Measurements from ENCODE around the gene GPC3. TPM values are rescaled to one million over a fixed set of nuclear protein-coding genes. Genes with fewer than 3 reads are reported as not detected.

Gene GPC3
- total RNA-seq, 1 donor from 2014 or later = 30.4 TPM

DNA sequence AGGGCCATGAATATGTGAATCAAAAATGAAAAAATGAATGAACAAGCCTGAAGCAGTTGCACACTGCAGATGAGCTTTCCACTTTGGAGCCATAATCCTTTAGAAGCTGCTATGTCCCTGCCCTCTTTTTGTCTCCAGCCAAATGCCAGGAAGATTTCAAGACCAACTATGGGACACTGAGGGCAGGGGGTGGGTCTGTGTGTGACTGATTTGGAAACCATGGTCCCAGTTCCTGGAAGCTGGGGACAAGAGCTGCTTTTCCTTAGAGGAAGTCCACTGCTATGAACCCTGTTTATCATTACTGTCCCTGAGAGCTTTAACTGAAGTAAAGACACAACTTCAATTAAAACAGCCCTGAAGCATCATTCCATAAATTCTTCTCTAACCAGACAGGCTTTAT is 416.2 kb downstream of the GPC3 start:
- Mint-ChIP-seq H3K9me3 (peaks cover 6% of the 10 kb centered on the region), H3K4me1 (no peaks in the 10 kb centered on the region), H3K4me3 (no peak overlapping the region), H3K36me3 (ENCODE audit: low read depth) (no peaks in the 10 kb centered on the region), H3K27ac (ENCODE audit: unreplicated experiment) (no peak overlapping the region), H3K27me3 (ENCODE audit: low read depth) (no peaks in the 10 kb centered on the region)
- DNase-seq (ENCODE audit: low read depth, low spot score) = no peak
- TF ChIP-seq, protein P1, sequence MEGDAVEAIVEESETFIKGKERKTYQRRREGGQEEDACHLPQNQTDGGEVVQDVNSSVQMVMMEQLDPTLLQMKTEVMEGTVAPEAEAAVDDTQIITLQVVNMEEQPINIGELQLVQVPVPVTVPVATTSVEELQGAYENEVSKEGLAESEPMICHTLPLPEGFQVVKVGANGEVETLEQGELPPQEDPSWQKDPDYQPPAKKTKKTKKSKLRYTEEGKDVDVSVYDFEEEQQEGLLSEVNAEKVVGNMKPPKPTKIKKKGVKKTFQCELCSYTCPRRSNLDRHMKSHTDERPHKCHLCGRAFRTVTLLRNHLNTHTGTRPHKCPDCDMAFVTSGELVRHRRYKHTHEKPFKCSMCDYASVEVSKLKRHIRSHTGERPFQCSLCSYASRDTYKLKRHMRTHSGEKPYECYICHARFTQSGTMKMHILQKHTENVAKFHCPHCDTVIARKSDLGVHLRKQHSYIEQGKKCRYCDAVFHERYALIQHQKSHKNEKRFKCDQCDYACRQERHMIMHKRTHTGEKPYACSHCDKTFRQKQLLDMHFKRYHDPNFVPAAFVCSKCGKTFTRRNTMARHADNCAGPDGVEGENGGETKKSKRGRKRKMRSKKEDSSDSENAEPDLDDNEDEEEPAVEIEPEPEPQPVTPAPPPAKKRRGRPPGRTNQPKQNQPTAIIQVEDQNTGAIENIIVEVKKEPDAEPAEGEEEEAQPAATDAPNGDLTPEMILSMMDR (conservative IDR thresholded peaks at IDR 0.05) = no peak

DNA sequence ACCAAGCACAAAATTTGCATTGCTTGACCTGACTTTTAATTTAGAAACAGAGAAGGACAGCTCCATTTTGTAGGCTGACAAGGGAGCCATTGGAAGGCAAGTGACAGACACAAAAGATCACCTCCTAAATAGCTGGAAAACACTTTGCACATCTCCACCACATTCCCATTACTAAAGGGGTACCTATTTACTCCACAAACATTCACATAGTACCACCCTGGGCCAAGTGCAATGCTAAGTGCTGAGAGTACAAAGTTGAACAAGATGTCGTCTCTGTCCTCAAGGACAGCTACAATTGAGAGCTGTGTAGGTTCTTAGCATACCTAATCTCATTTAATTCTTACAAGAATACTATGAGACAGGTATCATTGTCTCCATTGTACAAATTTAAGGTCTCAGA is 417.3 kb downstream of the GPC3 start:
- Mint-ChIP-seq H3K27me3 (ENCODE audit: low read depth) (no peaks in the 10 kb centered on the region), H3K27ac (ENCODE audit: unreplicated experiment) (no peak overlapping the region), H3K4me1 (no peaks in the 10 kb centered on the region), H3K4me3 (no peak overlapping the region), H3K36me3 (ENCODE audit: low read depth) (no peaks in the 10 kb centered on the region), H3K9me3 (peaks cover under 1% of the 10 kb centered on the region)
- no peak for DNase-seq (ENCODE audit: low read depth, low spot score)
- TF ChIP-seq, protein P1 (conservative IDR thresholded peaks at IDR 0.05) = no peak

DNA sequence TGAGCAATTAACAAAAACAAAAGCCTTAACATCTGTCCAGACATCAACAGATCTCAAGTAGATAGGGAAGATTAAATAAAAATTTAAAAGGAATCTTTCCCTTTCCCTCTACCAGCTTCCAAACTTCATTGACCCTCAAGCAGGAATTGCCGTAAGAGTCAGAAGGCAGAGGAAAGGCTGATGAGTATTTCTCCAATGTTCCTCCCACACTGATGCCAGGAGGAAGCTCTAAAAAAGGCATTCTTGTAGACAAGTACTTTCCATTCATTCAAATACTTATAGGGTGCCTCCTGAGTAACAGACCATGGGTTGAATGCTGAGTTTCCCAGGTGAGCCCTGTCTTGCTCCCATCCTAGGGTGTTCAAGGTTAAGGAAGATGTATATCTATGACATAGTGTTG is 418.5 kb downstream of the GPC3 start:
- Mint-ChIP-seq H3K27me3 (ENCODE audit: low read depth) (no peaks in the 10 kb centered on the region), H3K27ac (ENCODE audit: unreplicated experiment) (no peak overlapping the region), H3K4me1 (no peaks in the 10 kb centered on the region), H3K9me3 (no peaks in the 10 kb centered on the region), H3K36me3 (ENCODE audit: low read depth) (no peaks in the 10 kb centered on the region), H3K4me3 (no peak overlapping the region)
- no peak for DNase-seq (ENCODE audit: low read depth, low spot score)
- TF ChIP-seq, protein P1 (conservative IDR thresholded peaks at IDR 0.05) = no peak

DNA sequence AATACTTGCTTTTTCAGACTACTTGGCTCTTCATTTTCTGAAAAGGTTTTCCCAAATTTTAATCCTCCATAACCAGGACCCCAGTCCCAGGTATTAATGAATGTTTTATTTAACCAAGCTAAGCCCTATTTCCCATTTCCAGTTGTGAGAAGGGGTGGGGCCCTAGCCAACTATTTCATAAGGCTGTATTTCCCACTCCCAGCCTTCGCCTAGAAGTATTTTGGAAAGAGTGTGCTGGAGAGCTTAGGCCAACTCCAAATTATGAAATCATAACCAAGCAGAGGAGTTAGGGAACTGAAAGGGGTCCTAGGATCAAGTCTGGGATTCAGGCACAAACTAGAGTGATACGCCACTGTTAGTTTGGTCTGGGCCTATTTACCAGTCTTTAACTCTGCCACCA is 421.7 kb downstream of the GPC3 start:
- Mint-ChIP-seq H3K27ac (ENCODE audit: unreplicated experiment) (no peak overlapping the region), H3K4me1 (no peaks in the 10 kb centered on the region), H3K4me3 (no peak overlapping the region), H3K27me3 (ENCODE audit: low read depth) (no peaks in the 10 kb centered on the region), H3K9me3 (no peaks in the 10 kb centered on the region), H3K36me3 (ENCODE audit: low read depth) (no peaks in the 10 kb centered on the region)
- DNase-seq (ENCODE audit: low read depth, low spot score) = no peak
- TF ChIP-seq, protein P1 (conservative IDR thresholded peaks at IDR 0.05) = no peak

DNA sequence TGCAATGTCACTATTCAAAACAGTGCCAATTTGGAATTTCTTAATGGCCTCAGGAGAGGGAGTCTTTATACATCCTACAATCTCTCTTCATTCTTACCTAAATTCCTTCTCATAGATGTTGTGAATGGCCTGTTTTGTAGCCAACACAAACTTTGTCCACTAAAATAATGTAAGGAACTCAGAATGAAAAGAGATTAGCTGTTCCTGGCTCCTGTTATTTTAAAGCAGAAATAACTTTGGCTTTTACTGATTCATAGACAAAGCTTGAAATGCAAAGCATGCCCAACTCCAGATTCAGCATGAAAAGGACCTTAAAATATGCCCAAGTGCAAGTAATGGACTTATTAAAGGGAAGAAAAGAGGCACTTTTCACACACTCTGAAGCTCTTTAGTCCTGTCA is 424.1 kb downstream of the GPC3 start:
- H3K9me3 Mint-ChIP-seq = peaks cover under 1% of the 10 kb centered on the region
- TF ChIP-seq, protein P1 (conservative IDR thresholded peaks at IDR 0.05) = no peak
- peaks cover under 1% of the 10 kb centered on the region for H3K4me1 Mint-ChIP-seq
- no peaks in the 10 kb centered on the region for H3K27me3 Mint-ChIP-seq (ENCODE audit: low read depth)
- no peak overlapping the region for H3K27ac Mint-ChIP-seq (ENCODE audit: unreplicated experiment)
- no peaks in the 10 kb centered on the region for H3K36me3 Mint-ChIP-seq (ENCODE audit: low read depth)
- DNase-seq (ENCODE audit: low read depth, low spot score) = no peak
- H3K4me3 Mint-ChIP-seq = no peak overlapping the region

DNA sequence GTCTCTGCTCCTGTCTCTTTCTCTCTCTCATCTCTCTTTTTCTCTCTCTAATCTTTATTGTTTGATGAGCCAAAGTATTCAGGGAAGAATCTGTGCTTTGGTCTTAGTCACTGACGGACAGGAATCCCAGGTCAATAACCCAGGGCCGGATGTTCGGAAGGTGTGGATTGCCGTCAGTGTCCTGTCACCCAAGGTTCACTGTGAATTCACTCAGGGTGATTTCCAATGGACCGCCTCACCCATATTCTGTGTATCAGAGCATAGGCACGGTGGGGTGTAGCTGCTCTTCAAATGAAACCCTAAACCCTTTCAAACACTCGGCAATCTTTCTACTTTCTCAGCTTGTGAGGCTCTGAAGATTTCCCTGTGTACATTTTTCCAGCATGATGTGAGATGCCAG is 425.5 kb downstream of the GPC3 start:
- Mint-ChIP-seq H3K4me1 (peaks cover 5% of the 10 kb centered on the region), H3K4me3 (no peak overlapping the region), H3K36me3 (ENCODE audit: low read depth) (peaks cover 3% of the 10 kb centered on the region), H3K27ac (ENCODE audit: unreplicated experiment) (no peak overlapping the region), H3K9me3 (peaks cover 5% of the 10 kb centered on the region), H3K27me3 (ENCODE audit: low read depth) (no peaks in the 10 kb centered on the region)
- TF ChIP-seq, protein P1 (conservative IDR thresholded peaks at IDR 0.05) = no peak
- DNase-seq (ENCODE audit: low read depth, low spot score) = no peak
